ENCODE results near the gene DNAH10.

Gene DNAH10

GRCh38 chr12:123900871-123901376 is 138.8 kb downstream of the DNAH10 start:
- no peak; the same call in 1 of the 3 replicates for ATAC-seq
- TF ChIP-seq, protein P1, sequence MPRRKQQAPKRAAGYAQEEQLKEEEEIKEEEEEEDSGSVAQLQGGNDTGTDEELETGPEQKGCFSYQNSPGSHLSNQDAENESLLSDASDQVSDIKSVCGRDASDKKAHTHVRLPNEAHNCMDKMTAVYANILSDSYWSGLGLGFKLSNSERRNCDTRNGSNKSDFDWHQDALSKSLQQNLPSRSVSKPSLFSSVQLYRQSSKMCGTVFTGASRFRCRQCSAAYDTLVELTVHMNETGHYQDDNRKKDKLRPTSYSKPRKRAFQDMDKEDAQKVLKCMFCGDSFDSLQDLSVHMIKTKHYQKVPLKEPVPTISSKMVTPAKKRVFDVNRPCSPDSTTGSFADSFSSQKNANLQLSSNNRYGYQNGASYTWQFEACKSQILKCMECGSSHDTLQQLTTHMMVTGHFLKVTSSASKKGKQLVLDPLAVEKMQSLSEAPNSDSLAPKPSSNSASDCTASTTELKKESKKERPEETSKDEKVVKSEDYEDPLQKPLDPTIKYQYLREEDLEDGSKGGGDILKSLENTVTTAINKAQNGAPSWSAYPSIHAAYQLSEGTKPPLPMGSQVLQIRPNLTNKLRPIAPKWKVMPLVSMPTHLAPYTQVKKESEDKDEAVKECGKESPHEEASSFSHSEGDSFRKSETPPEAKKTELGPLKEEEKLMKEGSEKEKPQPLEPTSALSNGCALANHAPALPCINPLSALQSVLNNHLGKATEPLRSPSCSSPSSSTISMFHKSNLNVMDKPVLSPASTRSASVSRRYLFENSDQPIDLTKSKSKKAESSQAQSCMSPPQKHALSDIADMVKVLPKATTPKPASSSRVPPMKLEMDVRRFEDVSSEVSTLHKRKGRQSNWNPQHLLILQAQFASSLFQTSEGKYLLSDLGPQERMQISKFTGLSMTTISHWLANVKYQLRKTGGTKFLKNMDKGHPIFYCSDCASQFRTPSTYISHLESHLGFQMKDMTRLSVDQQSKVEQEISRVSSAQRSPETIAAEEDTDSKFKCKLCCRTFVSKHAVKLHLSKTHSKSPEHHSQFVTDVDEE (CRISPR knock-in tag; IDR thresholded peaks at IDR 0.05) = no peak
- no peak for TF ChIP-seq ZFP30 (CRISPR knock-in tag; IDR thresholded peaks at IDR 0.05)
- TF ChIP-seq ZNF8 (CRISPR knock-in tag; IDR thresholded peaks at IDR 0.05) = no peak

DNA sequence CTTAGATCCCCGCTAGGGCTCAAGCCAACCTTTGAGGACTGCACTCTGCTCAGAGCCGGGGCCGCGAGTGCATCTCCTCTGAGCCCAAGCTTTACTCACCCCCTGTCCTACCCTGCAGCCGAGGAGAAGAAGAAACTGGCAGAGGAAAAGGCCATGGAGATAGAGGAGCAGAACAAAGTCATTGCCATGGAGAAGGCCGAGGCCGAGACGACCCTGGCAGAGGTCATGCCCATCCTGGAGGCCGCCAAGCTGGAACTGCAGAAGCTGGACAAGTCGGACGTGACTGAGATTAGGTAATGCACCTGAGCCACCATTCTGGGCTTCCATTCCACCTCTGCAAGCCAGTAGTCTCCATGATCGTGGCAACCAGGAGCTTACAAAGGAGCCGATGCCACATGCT is 140.7 kb downstream of the DNAH10 start:
- ATAC-seq = no peak
- no peak for TF ChIP-seq PPARA (CRISPR knock-in tag; IDR thresholded peaks at IDR 0.05; ENCODE audit: borderline replicate concordance)
- no peak for TF ChIP-seq ESRRG (CRISPR knock-in tag; IDR thresholded peaks at IDR 0.05)
- no peak for TF ChIP-seq ZC3H10 (CRISPR knock-in tag; IDR thresholded peaks at IDR 0.05)
- TF ChIP-seq, protein P2, sequence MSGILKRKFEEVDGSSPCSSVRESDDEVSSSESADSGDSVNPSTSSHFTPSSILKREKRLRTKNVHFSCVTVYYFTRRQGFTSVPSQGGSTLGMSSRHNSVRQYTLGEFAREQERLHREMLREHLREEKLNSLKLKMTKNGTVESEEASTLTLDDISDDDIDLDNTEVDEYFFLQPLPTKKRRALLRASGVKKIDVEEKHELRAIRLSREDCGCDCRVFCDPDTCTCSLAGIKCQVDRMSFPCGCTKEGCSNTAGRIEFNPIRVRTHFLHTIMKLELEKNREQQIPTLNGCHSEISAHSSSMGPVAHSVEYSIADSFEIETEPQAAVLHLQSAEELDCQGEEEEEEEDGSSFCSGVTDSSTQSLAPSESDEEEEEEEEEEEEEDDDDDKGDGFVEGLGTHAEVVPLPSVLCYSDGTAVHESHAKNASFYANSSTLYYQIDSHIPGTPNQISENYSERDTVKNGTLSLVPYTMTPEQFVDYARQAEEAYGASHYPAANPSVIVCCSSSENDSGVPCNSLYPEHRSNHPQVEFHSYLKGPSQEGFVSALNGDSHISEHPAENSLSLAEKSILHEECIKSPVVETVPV (CRISPR knock-in tag; IDR thresholded peaks at IDR 0.05) = no peak
- no peak for TF ChIP-seq ZNF70 (CRISPR knock-in tag; IDR thresholded peaks at IDR 0.05)

DNA sequence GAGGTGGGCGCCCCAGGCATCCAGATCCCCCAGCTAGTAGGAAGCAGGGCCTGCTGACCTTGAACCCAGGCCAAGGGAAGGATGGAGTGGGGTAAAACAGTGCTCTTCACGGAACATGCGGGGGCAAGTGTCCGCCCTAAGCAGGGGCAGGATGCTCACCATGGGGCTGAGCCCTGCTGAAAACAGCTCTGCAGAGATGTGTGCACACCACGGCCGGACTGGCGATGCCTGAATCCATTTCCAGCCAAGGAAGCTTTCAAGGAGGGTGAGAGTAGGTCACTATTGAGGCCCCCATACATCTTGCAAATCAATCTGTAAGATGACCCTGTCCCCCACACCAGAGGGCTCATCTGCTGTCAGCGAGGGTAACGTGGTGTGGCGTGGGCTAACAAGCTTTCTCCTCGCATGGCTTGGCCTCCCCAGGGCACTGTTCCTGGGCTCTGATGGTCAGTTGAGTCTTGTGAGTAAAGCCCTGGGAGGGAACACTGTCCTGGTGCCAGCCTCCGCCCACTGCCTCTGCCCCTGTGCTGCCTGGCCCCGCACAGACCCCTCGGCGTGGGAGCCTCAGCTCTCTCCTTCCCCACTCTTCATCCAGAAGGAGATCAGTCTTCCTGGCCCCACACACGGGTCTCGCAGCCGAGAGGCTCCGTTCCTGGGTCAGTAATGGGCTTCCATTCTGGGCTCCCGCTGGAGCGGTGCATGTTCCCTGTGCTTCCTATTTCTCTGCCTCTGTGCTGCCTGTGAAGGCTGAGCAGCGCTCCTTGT is 141.4 kb downstream of the DNAH10 start:
- no peak for ATAC-seq
- TF ChIP-seq RARB (CRISPR knock-in tag; IDR thresholded peaks at IDR 0.05) (no peak), PPARA (CRISPR knock-in tag; IDR thresholded peaks at IDR 0.05; ENCODE audit: borderline replicate concordance) (no peak), ZNF8 (CRISPR knock-in tag; IDR thresholded peaks at IDR 0.05) (no peak), ZC3H10 (CRISPR knock-in tag; IDR thresholded peaks at IDR 0.05) (no peak), ZNF70 (CRISPR knock-in tag; IDR thresholded peaks at IDR 0.05) (no peak)

GRCh38 chr12:123905319-123905925 is 143.3 kb downstream of the DNAH10 start:
- TF ChIP-seq GLIS3 (CRISPR knock-in tag; IDR thresholded peaks at IDR 0.05) (no peak), ZFP30 (CRISPR knock-in tag; IDR thresholded peaks at IDR 0.05) (no peak), ZNF8 (CRISPR knock-in tag; IDR thresholded peaks at IDR 0.05) (no peak), ZNF70 (CRISPR knock-in tag; IDR thresholded peaks at IDR 0.05) (no peak), TOX (CRISPR knock-in tag; IDR thresholded peaks at IDR 0.05; ENCODE audit: borderline replicate concordance) (no peak), ZC3H10 (CRISPR knock-in tag; IDR thresholded peaks at IDR 0.05) (no peak), ESRRG (CRISPR knock-in tag; IDR thresholded peaks at IDR 0.05) (no peak), CSDC2 (CRISPR knock-in tag; IDR thresholded peaks at IDR 0.05) (no peak), PPARA (CRISPR knock-in tag; IDR thresholded peaks at IDR 0.05; ENCODE audit: borderline replicate concordance) (no peak), SNAI2 (CRISPR knock-in tag; IDR thresholded peaks at IDR 0.05) (no peak), ZFP3 (CRISPR knock-in tag; IDR thresholded peaks at IDR 0.05) (no peak), ISL1 (CRISPR knock-in tag; IDR thresholded peaks at IDR 0.05) (no peak)
- TF ChIP-seq, protein P3, sequence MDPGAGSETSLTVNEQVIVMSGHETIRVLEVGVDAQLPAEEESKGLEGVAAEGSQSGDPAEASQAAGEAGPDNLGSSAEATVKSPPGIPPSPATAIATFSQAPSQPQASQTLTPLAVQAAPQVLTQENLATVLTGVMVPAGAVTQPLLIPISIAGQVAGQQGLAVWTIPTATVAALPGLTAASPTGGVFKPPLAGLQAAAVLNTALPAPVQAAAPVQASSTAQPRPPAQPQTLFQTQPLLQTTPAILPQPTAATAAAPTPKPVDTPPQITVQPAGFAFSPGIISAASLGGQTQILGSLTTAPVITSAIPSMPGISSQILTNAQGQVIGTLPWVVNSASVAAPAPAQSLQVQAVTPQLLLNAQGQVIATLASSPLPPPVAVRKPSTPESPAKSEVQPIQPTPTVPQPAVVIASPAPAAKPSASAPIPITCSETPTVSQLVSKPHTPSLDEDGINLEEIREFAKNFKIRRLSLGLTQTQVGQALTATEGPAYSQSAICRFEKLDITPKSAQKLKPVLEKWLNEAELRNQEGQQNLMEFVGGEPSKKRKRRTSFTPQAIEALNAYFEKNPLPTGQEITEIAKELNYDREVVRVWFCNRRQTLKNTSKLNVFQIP (CRISPR knock-in tag; IDR thresholded peaks at IDR 0.05; ENCODE audit: borderline replicate concordance, low read depth) = no peak
- TF ChIP-seq, protein P4, sequence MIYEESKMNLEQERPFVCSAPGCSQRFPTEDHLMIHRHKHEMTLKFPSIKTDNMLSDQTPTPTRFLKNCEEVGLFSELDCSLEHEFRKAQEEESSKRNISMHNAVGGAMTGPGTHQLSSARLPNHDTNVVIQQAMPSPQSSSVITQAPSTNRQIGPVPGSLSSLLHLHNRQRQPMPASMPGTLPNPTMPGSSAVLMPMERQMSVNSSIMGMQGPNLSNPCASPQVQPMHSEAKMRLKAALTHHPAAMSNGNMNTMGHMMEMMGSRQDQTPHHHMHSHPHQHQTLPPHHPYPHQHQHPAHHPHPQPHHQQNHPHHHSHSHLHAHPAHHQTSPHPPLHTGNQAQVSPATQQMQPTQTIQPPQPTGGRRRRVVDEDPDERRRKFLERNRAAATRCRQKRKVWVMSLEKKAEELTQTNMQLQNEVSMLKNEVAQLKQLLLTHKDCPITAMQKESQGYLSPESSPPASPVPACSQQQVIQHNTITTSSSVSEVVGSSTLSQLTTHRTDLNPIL (CRISPR knock-in tag; IDR thresholded peaks at IDR 0.05; ENCODE audit: low read depth) = no peak
- peak; percentile 70 for ATAC-seq
